Measurements from ENCODE around the gene APBB2.

The APBB2 gene

DNA sequence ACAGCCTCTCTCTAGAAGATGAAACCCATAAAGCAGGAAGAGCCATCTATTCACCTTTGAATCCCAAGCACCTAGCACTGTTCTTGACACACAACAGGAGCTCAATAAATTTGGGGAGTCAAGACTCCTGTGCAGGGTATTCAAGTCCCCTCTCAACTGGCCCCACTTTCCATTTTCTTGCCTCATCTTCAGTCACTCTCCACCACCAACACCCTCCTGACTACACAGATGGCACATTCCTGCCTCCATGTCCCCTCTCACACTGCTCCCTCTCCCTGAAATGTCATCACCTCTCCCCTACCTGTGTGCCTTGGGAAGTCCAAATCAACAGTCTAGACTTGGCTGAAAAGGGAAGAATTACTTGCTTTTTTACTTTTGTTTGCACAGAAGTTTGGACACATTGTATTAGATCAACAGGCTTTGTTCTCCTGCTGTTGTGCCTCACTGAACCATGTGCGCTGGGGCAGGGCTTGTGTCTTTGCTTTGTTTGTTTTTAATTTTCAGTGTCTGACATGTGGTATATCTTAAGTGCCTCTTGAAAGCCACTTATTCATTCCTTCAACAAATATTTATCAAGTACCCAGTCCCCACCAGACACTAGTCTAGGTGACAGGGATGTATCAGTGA lies 85.1 kb downstream of the APBB2 start:
- 100% methylated on average over 1 of the region's 1 CpG; no CpG with 5 or more reads in 1 of the 2 experiments for WGBS, 2 experiments
- Histone ChIP-seq H3K27ac (ENCODE audit: insufficient read depth, low read depth, low read length, poor library complexity, severe bottlenecking) (no peak overlapping the region), H3K4me3 (ENCODE audit: insufficient read depth, low read depth, low read length) (no peak overlapping the region), H3K9me3 (ENCODE audit: control insufficient read depth, low read length) (no peaks in the 10 kb centered on the region), H3K4me1 (ENCODE audit: control insufficient read depth, insufficient read depth, low read length) (peaks cover 8% of the 10 kb centered on the region), H3K36me3 (ENCODE audit: control insufficient read depth, insufficient read depth, low read length) (no peaks in the 10 kb centered on the region), H3K27me3 (ENCODE audit: control insufficient read depth, insufficient read depth, low read length, poor library complexity, severe bottlenecking) (no peaks in the 10 kb centered on the region)

DNA sequence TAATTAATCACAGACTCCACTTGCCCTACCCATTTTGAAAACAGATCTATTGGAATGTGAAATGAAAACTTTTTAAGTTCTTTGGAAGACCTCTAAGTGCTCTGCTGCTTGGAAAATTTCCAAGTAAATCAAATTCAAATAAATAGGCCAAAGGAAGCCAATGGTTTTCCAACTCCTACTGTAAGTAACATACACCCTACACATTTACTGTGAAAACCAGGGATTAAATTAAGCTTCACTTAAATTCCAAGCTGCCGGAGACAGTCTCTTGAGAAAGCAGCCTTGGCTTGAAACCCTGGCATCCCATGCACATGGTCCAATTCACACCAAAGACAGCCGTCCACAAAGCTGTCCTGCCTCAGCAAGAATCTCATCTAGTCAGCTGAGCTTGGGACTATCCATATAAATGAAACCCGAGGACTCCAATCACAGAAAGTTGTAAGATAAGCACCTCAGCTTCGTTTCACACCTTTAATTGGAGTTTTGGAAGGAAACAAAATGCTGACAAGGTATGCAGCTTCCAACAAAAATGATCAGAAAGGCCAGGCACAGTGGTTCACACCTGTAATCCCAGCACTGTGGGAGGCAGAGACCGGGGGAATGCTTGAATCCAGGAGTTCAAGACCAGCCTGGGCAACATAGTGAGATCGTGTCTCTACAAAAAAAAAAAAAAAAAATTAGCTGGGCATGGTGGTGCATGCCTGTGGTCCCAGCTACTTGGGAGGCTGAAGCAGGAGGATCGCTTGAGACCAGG lies 88.6 kb downstream of the APBB2 start:
- no peaks in the 10 kb centered on the region for H3K27me3 ChIP-seq (ENCODE audit: control insufficient read depth, insufficient read depth, low read length, poor library complexity, severe bottlenecking)
- H3K4me3 ChIP-seq (ENCODE audit: insufficient read depth, low read depth, low read length), result no peak overlapping the region
- no peaks in the 10 kb centered on the region for H3K9me3 ChIP-seq (ENCODE audit: control insufficient read depth, low read length)
- no peak overlapping the region for H3K27ac ChIP-seq (ENCODE audit: insufficient read depth, low read depth, low read length, poor library complexity, severe bottlenecking)
- WGBS, 2 experiments, result 93 to 97% methylated on average over 7 of the region's 7 CpGs
- H3K4me1 ChIP-seq (ENCODE audit: control insufficient read depth, insufficient read depth, low read length), result no peaks in the 10 kb centered on the region
- no peaks in the 10 kb centered on the region for H3K36me3 ChIP-seq (ENCODE audit: control insufficient read depth, insufficient read depth, low read length)

- Histone ChIP-seq H3K36me3 (ENCODE audit: control insufficient read depth, insufficient read depth, low read length) (no peaks in the 10 kb centered on the region), H3K4me3 (ENCODE audit: insufficient read depth, low read depth, low read length) (no peak overlapping the region)
Observed at GRCh38 chr4:41124916-41125548, 89.3 kb downstream of the APBB2 start.

DNA sequence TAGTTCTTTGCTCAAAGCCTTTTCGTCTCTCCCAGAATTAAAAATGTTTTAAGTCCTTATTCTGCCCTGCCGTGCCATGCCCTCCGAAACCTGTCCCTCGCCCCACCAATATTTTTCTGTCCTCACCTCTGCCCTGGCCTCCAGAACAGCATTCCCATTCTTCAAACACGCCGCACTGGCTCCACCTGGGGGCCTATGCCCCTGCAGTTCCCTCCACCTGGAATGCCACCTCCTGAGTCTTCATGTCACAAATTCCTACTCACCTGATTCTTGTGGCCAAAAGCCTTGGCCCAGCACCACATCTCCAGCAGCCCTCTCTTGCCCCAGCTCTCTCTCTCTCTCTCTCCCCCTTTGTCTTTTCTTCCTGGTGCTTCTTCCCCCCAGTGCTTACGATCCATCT lies 91.6 kb downstream of the APBB2 start:
- WGBS, 2 experiments, result 82 to 89% methylated on average over 7 of the region's 7 CpGs
- Histone ChIP-seq H3K27ac (ENCODE audit: insufficient read depth, low read depth, low read length, poor library complexity, severe bottlenecking) (no peak overlapping the region), H3K36me3 (ENCODE audit: control insufficient read depth, insufficient read depth, low read length) (no peaks in the 10 kb centered on the region), H3K4me1 (ENCODE audit: control insufficient read depth, insufficient read depth, low read length) (no peaks in the 10 kb centered on the region), H3K4me3 (ENCODE audit: insufficient read depth, low read depth, low read length) (no peak overlapping the region), H3K9me3 (ENCODE audit: control insufficient read depth, low read length) (no peaks in the 10 kb centered on the region), H3K27me3 (ENCODE audit: control insufficient read depth, insufficient read depth, low read length, poor library complexity, severe bottlenecking) (no peaks in the 10 kb centered on the region)

More at GRCh38 chr4:41124916-41125548, 89.3 kb downstream of the APBB2 start:
- no peak overlapping the region for H3K27ac ChIP-seq (ENCODE audit: insufficient read depth, low read depth, low read length, poor library complexity, severe bottlenecking)
- no peaks in the 10 kb centered on the region for H3K4me1 ChIP-seq (ENCODE audit: control insufficient read depth, insufficient read depth, low read length)
- WGBS, 2 experiments, result 94 to 98% methylated on average over 2 to 3 of the region's 3 CpGs
- no peaks in the 10 kb centered on the region for H3K9me3 ChIP-seq (ENCODE audit: control insufficient read depth, low read length)
- H3K27me3 ChIP-seq (ENCODE audit: control insufficient read depth, insufficient read depth, low read length, poor library complexity, severe bottlenecking), result no peaks in the 10 kb centered on the region

DNA sequence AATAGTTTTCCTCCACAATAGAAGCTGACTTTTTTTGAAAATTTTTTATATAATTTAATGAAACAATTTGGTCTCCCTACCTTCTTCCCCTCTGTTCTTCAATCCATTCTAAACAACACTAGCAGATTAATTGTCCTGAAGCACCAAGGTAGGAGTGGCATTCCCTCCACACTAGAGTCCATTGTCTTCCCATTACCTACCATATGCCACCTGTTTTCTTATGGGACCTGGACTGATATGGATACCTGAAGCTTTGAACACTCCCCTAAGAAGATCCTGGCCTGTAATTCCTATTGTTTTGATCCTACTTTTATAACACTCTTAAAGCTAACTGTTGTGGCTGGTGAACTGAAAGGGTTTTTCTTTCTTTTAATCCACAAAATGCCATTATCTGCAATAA lies 92.0 kb downstream of the APBB2 start:
- no peak overlapping the region for H3K27ac ChIP-seq (ENCODE audit: insufficient read depth, low read depth, low read length, poor library complexity, severe bottlenecking)
- no peaks in the 10 kb centered on the region for H3K9me3 ChIP-seq (ENCODE audit: control insufficient read depth, low read length)
- no peak overlapping the region for H3K4me3 ChIP-seq (ENCODE audit: insufficient read depth, low read depth, low read length)
- no peaks in the 10 kb centered on the region for H3K27me3 ChIP-seq (ENCODE audit: control insufficient read depth, insufficient read depth, low read length, poor library complexity, severe bottlenecking)
- H3K36me3 ChIP-seq (ENCODE audit: control insufficient read depth, insufficient read depth, low read length), result no peaks in the 10 kb centered on the region
- no peaks in the 10 kb centered on the region for H3K4me1 ChIP-seq (ENCODE audit: control insufficient read depth, insufficient read depth, low read length)

GRCh38 chr4:41121906-41122305 lies 92.4 kb downstream of the APBB2 start:
- WGBS, 2 experiments, result 90 to 91% methylated on average over 2 of the region's 2 CpGs
- Histone ChIP-seq H3K36me3 (ENCODE audit: control insufficient read depth, insufficient read depth, low read length) (no peaks in the 10 kb centered on the region), H3K4me3 (ENCODE audit: insufficient read depth, low read depth, low read length) (no peak overlapping the region), H3K9me3 (ENCODE audit: control insufficient read depth, low read length) (no peaks in the 10 kb centered on the region), H3K4me1 (ENCODE audit: control insufficient read depth, insufficient read depth, low read length) (no peaks in the 10 kb centered on the region), H3K27me3 (ENCODE audit: control insufficient read depth, insufficient read depth, low read length, poor library complexity, severe bottlenecking) (no peaks in the 10 kb centered on the region), H3K27ac (ENCODE audit: insufficient read depth, low read depth, low read length, poor library complexity, severe bottlenecking) (no peak overlapping the region)

GRCh38 chr4:41120297-41121217 lies 93.8 kb downstream of the APBB2 start:
- no peak overlapping the region for H3K27ac ChIP-seq (ENCODE audit: insufficient read depth, low read depth, low read length, poor library complexity, severe bottlenecking)
- H3K4me1 ChIP-seq (ENCODE audit: control insufficient read depth, insufficient read depth, low read length), result no peaks in the 10 kb centered on the region
- no peak overlapping the region for H3K4me3 ChIP-seq (ENCODE audit: insufficient read depth, low read depth, low read length)
- H3K27me3 ChIP-seq (ENCODE audit: control insufficient read depth, insufficient read depth, low read length, poor library complexity, severe bottlenecking), result no peaks in the 10 kb centered on the region
- 94 to 96% methylated on average over 12 of the region's 12 CpGs for WGBS, 2 experiments
- no peaks in the 10 kb centered on the region for H3K9me3 ChIP-seq (ENCODE audit: control insufficient read depth, low read length)
- H3K36me3 ChIP-seq (ENCODE audit: control insufficient read depth, insufficient read depth, low read length), result no peaks in the 10 kb centered on the region

DNA sequence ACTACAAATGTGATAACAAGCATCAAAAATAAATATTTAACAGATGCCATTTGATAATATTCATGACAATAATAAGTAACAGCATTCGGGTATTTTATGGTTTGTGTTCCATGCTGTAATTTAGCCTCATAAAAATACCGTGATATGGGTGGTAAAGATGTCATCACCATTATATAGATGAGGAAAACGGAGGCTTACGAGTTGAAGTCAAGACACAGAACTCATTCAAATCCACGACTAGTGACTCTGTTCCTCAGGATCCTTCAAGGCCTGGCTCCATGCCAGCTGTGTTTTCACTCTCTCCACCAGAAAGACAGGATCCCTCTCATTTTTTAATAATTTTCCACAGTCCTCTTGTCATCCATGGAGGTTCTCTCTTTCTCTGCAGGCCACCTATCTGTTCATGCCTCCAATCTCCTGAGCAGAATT lies 94.5 kb downstream of the APBB2 start:
- Histone ChIP-seq H3K9me3 (ENCODE audit: control insufficient read depth, low read length) (no peaks in the 10 kb centered on the region), H3K36me3 (ENCODE audit: control insufficient read depth, insufficient read depth, low read length) (no peaks in the 10 kb centered on the region), H3K27ac (ENCODE audit: insufficient read depth, low read depth, low read length, poor library complexity, severe bottlenecking) (no peak overlapping the region), H3K27me3 (ENCODE audit: control insufficient read depth, insufficient read depth, low read length, poor library complexity, severe bottlenecking) (no peaks in the 10 kb centered on the region), H3K4me1 (ENCODE audit: control insufficient read depth, insufficient read depth, low read length) (no peaks in the 10 kb centered on the region), H3K4me3 (ENCODE audit: insufficient read depth, low read depth, low read length) (no peak overlapping the region)
- WGBS, 2 experiments, result 91 to 94% methylated on average over 5 of the region's 5 CpGs

- H3K27ac ChIP-seq (ENCODE audit: insufficient read depth, low read depth, low read length, poor library complexity, severe bottlenecking), result no peak overlapping the region
- H3K9me3 ChIP-seq (ENCODE audit: control insufficient read depth, low read length), result no peaks in the 10 kb centered on the region
- H3K27me3 ChIP-seq (ENCODE audit: control insufficient read depth, insufficient read depth, low read length, poor library complexity, severe bottlenecking), result no peaks in the 10 kb centered on the region
- no peaks in the 10 kb centered on the region for H3K36me3 ChIP-seq (ENCODE audit: control insufficient read depth, insufficient read depth, low read length)
- no peak overlapping the region for H3K4me3 ChIP-seq (ENCODE audit: insufficient read depth, low read depth, low read length)
- H3K4me1 ChIP-seq (ENCODE audit: control insufficient read depth, insufficient read depth, low read length), result no peaks in the 10 kb centered on the region
- 90 to 93% methylated on average over 2 of the region's 2 CpGs for WGBS, 2 experiments
Observed at GRCh38 chr4:41111791-41112190, 102.6 kb downstream of the APBB2 start.
